ENCODE measurements around the gene TREML4. TPM values are rescaled to one million over a fixed set of nuclear protein-coding genes. Genes with fewer than 3 reads are reported as not detected.

Gene TREML4
- total and polyA plus RNA-seq, 10 of the 15 experiments (the other 5 are each of a cell fraction or from before 2014, with no cell fraction given): not detected

DNA sequence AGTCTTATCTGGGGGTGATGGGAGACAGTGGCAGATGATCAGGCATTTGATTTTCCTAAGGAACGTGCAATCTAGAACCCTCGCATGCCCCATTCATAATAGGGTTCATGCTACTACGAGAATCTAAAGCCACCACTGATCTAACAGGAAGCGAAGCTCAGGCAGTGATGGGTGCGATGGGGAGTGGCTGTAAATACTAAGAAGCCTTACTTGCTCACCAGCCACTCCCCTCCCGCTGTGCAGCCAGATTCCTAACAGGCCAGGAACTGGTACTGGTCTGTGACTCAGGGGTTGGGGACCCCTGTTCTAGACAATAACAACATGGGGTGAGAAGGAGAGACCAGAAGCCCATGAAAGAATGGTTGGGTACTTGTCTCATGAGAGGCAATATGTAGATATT is 4.5 kb downstream of the TREML4 start:
- POLR2A ChIA-PET: no interaction called here
- CTCF ChIA-PET: interaction anchor here (0.7 to 1.3 kb wide), 2 partner anchors 10 to 19 kb away, joined by 3 to 5 read pairs; no protein-coding TSS in a partner anchor
- Histone ChIP-seq H3K4me3 (no peak overlapping the region), H3K36me3 (ENCODE audit: control insufficient read depth in 2 of 2, insufficient read depth in 2 of 2, low read length in 1 of 2) (no peaks in the 10 kb centered on the region), H3K9ac (ENCODE audit: control insufficient read depth, insufficient read depth, low read length) (no peak overlapping the region), H3K4me1 (ENCODE audit: control insufficient read depth, insufficient read depth, low read length) (no peaks in the 10 kb centered on the region), H3K4me2 (ENCODE audit: control insufficient read depth, insufficient read depth) (no peak overlapping the region), H3K27ac (ENCODE audit: control insufficient read depth, insufficient read depth) (no peak overlapping the region), H3K27me3 (replicated peaks in 1 of 2; ENCODE audit: control insufficient read depth in 2 of 2, insufficient read depth in 2 of 2, low read length in 1 of 2) (peaks cover 0 to 2% of the 10 kb centered on the region in 2 experiments; a peak in 2 of 4 replicates), H2AFZ (ENCODE audit: control insufficient read depth, low read depth, low read length) (no peak overlapping the region), H3K9me3 (replicated peaks; ENCODE audit: control insufficient read depth, insufficient read depth, low read length) (no peaks in the 10 kb centered on the region), H3K79me2 (ENCODE audit: control insufficient read depth, insufficient read depth, low read length) (no peaks in the 10 kb centered on the region), H4K20me1 (ENCODE audit: control insufficient read depth, insufficient read depth) (no peaks in the 10 kb centered on the region)
- ATAC-seq (no peak), DNase-seq (ENCODE audit: low read depth, low spot score) (no peak), FAIRE-seq (no peak)
- in situ Hi-C loops (cut with MboI): no loop called here
- intact Hi-C loops (cut with micrococcal nuclease; ENCODE audit: unreplicated experiment): no loop called here
- BruUV-seq (replicated peaks): no TSS peak
- SMC1A ChIA-PET (ENCODE audit: uncharacterized antibody, unreplicated experiment): no interaction called here
- 52% methylated on average over 6 of the region's 6 CpGs for WGBS (ENCODE audit: insufficient coverage, insufficient replicate concordance, low lambda C conversion rate, missing lambda C conversion rate)
- RAD21 ChIA-PET (ENCODE audit: unreplicated experiment): interaction anchor here (0.5 kb wide), 1 partner anchor 73 kb away, joined by 3 read pairs; no protein-coding TSS in a partner anchor
- TF ChIP-seq DPF2 (IDR thresholded peaks at IDR 0.05) (no peak), ASH2L (IDR thresholded peaks at IDR 0.05; ENCODE audit: borderline replicate concordance, low read depth) (no peak), MEF2B (IDR thresholded peaks at IDR 0.05; ENCODE audit: partially characterized antibody, poor library complexity, severe bottlenecking) (no peak), NRF1 (conservative IDR thresholded peaks at IDR 0.05; ENCODE audit: low read depth, low read length) (no peak), MEF2A (IDR thresholded peaks at IDR 0.05; ENCODE audit: insufficient read depth, low read depth, low read length) (no peak), HDAC6 (IDR thresholded peaks at IDR 0.05; ENCODE audit: unreplicated experiment) (no peak), RAD51 (IDR thresholded peaks at IDR 0.05) (no peak), EED (IDR thresholded peaks at IDR 0.05; ENCODE audit: low read depth) (no peak), RB1 (IDR thresholded peaks at IDR 0.05; ENCODE audit: borderline replicate concordance) (no peak), KDM1A (IDR thresholded peaks at IDR 0.05; ENCODE audit: borderline replicate concordance) (no peak), STAT1 (conservative IDR thresholded peaks at IDR 0.05) (no peak)
- TF ChIP-seq, protein P1, sequence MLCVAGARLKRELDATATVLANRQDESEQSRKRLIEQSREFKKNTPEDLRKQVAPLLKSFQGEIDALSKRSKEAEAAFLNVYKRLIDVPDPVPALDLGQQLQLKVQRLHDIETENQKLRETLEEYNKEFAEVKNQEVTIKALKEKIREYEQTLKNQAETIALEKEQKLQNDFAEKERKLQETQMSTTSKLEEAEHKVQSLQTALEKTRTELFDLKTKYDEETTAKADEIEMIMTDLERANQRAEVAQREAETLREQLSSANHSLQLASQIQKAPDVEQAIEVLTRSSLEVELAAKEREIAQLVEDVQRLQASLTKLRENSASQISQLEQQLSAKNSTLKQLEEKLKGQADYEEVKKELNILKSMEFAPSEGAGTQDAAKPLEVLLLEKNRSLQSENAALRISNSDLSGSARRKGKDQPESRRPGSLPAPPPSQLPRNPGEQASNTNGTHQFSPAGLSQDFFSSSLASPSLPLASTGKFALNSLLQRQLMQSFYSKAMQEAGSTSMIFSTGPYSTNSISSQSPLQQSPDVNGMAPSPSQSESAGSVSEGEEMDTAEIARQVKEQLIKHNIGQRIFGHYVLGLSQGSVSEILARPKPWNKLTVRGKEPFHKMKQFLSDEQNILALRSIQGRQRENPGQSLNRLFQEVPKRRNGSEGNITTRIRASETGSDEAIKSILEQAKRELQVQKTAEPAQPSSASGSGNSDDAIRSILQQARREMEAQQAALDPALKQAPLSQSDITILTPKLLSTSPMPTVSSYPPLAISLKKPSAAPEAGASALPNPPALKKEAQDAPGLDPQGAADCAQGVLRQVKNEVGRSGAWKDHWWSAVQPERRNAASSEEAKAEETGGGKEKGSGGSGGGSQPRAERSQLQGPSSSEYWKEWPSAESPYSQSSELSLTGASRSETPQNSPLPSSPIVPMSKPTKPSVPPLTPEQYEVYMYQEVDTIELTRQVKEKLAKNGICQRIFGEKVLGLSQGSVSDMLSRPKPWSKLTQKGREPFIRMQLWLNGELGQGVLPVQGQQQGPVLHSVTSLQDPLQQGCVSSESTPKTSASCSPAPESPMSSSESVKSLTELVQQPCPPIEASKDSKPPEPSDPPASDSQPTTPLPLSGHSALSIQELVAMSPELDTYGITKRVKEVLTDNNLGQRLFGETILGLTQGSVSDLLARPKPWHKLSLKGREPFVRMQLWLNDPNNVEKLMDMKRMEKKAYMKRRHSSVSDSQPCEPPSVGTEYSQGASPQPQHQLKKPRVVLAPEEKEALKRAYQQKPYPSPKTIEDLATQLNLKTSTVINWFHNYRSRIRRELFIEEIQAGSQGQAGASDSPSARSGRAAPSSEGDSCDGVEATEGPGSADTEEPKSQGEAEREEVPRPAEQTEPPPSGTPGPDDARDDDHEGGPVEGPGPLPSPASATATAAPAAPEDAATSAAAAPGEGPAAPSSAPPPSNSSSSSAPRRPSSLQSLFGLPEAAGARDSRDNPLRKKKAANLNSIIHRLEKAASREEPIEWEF (IDR thresholded peaks at IDR 0.05; ENCODE audit: insufficient replicate concordance, low read depth, low read length): no peak
- TF ChIP-seq, protein P2, sequence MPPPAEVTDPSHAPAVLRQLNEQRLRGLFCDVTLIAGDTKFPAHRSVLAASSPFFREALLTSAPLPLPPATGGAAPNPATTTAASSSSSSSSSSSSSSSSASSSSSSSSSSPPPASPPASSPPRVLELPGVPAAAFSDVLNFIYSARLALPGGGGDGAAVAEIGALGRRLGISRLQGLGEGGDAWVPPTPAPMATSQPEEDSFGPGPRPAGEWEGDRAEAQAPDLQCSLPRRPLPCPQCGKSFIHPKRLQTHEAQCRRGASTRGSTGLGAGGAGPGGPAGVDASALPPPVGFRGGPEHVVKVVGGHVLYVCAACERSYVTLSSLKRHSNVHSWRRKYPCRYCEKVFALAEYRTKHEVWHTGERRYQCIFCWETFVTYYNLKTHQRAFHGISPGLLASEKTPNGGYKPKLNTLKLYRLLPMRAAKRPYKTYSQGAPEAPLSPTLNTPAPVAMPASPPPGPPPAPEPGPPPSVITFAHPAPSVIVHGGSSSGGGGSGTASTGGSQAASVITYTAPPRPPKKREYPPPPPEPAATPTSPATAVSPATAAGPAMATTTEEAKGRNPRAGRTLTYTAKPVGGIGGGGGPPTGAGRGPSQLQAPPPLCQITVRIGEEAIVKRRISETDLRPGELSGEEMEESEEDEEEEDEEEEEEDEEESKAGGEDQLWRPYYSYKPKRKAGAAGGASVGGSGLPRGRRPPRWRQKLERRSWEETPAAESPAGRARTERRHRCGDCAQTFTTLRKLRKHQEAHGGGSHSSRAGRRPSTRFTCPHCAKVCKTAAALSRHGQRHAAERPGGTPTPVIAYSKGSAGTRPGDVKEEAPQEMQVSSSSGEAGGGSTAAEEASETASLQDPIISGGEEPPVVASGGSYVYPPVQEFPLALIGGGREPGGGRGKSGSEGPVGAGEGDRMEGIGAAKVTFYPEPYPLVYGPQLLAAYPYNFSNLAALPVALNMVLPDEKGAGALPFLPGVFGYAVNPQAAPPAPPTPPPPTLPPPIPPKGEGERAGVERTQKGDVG (CRISPR knock-in tag; IDR thresholded peaks at IDR 0.05): no peak
- TF ChIP-seq, protein P3, sequence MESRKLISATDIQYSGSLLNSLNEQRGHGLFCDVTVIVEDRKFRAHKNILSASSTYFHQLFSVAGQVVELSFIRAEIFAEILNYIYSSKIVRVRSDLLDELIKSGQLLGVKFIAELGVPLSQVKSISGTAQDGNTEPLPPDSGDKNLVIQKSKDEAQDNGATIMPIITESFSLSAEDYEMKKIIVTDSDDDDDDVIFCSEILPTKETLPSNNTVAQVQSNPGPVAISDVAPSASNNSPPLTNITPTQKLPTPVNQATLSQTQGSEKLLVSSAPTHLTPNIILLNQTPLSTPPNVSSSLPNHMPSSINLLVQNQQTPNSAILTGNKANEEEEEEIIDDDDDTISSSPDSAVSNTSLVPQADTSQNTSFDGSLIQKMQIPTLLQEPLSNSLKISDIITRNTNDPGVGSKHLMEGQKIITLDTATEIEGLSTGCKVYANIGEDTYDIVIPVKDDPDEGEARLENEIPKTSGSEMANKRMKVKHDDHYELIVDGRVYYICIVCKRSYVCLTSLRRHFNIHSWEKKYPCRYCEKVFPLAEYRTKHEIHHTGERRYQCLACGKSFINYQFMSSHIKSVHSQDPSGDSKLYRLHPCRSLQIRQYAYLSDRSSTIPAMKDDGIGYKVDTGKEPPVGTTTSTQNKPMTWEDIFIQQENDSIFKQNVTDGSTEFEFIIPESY (IDR thresholded peaks at IDR 0.05): no peak
